AG20443 (cell line): ENCODE data around the gene MAN2A2.

Experiments used
- DNase-seq: peaks from one replicate; pipeline ENCODE4 v3.0.0; 2012; ENCODE audit warnings: low spot score, mixed read lengths

The MAN2A2 gene

GRCh38 chr15:90902840-90903732 is at the start of gene MAN2A2:
TSS of gene MAN2A2 (plus strand) at chr15:90903302. CDS start at chr15:90904208, 906 bp downstream.
- peak; percentile 84 for DNase-seq

- DNase-seq = no peak
Measured at GRCh38 chr15:90855139-90855538, 48.0 kb upstream of the MAN2A2 start.

GRCh38 chr15:90857337-90857736 is 45.8 kb upstream of the MAN2A2 start:
- DNase-seq = no peak

GRCh38 chr15:90857883-90858443 is 45.1 kb upstream of the MAN2A2 start:
- no peak for DNase-seq

GRCh38 chr15:90859234-90860131 is 43.6 kb upstream of the MAN2A2 start:
- no peak for DNase-seq

GRCh38 chr15:90860450-90860849 is 42.7 kb upstream of the MAN2A2 start:
- no peak for DNase-seq

GRCh38 chr15:90860942-90861675 is 42.0 kb upstream of the MAN2A2 start:
- no peak for DNase-seq

- no peak for DNase-seq
Measured at GRCh38 chr15:90862487-90862886, 40.6 kb upstream of the MAN2A2 start.

- DNase-seq = peak; percentile 33
Measured at GRCh38 chr15:90862964-90863778, 39.9 kb upstream of the MAN2A2 start.

GRCh38 chr15:90863987-90864386 is 39.1 kb upstream of the MAN2A2 start:
- no peak for DNase-seq

GRCh38 chr15:90864507-90864906 is 38.6 kb upstream of the MAN2A2 start:
- DNase-seq = no peak

GRCh38 chr15:90865702-90866101 is 37.4 kb upstream of the MAN2A2 start:
- DNase-seq = no peak

GRCh38 chr15:90866161-90866715 is 36.9 kb upstream of the MAN2A2 start:
- no peak for DNase-seq

GRCh38 chr15:90866800-90867199 is 36.3 kb upstream of the MAN2A2 start:
- no peak for DNase-seq

- no peak for DNase-seq
Measured at GRCh38 chr15:90868261-90868689, 34.8 kb upstream of the MAN2A2 start, which contains the start of gene FURIN. TSS of gene FURIN (plus strand) at chr15:90868588. CDS start at chr15:90875741, 7,153 bp downstream.

GRCh38 chr15:90869140-90869541 is 34.0 kb upstream of the MAN2A2 start:
- no peak for DNase-seq

GRCh38 chr15:90869601-90870353 is 33.3 kb upstream of the MAN2A2 start:
- peak; percentile 64 for DNase-seq

- DNase-seq = no peak
Measured at GRCh38 chr15:90870354-90871138, 32.6 kb upstream of the MAN2A2 start.
